ENCODE measurements around the gene GRAMD1B.
"Not testable (repeated sequence)": the region's sequence is repeated elsewhere in the genome, so short reads cannot be mapped to it uniquely, and the experiment has no call there.

The GRAMD1B gene

GRCh38 chr11:123544631-123545375 lies 114.7 kb downstream of the GRAMD1B start:
- no peak for DNase-seq

- no peak for DNase-seq
Measured at GRCh38 chr11:123545726-123546270, 115.7 kb downstream of the GRAMD1B start.

- DNase-seq: no peak
Measured at GRCh38 chr11:123546515-123546914, 116.4 kb downstream of the GRAMD1B start.

- DNase-seq: no peak
Measured at GRCh38 chr11:123547180-123547579, 117.1 kb downstream of the GRAMD1B start.

DNA sequence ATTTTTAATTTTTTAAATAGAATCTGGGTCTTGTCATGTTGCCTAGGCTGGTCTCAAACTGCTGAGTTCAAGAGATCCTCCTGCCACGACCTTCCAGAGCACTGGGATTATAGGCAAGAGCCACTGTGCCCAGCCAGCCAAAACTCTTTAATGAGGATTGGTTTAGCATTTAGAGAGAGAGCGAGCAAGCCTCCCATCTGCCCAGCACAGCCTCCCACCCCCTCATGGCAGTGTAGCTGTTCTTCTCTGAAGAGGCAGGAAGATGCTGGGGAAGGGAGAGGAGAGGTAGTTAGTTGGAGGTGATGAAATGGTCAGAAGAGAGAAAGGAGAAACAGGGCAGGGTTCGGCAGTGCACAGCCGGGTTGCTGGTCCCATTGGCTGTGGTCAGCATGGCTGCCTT lies 118.7 kb downstream of the GRAMD1B start:
- no peak for DNase-seq

- no peak for DNase-seq
Measured at GRCh38 chr11:123549926-123550917, 120.2 kb downstream of the GRAMD1B start.

DNA sequence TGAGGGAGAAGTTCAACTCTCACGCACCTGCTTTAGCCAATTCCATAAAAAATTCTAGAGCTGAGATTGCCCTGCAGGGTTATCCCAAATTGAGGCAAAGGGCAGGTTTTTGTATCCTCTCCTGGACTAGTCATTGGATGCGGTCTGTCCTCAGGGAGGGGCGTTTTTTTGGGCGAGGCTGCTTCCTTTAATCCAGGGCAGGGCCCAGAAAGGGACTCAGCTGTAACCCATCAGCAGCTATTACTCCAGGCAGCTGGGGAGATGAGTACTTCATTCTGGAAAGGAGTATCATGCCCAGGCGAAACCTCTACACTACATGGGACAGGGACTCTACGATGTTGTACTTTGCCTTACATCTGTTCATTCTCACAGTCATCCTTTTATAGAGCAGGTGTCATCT lies 121.0 kb downstream of the GRAMD1B start:
- DNase-seq: no peak

- DNase-seq: no peak
Measured at GRCh38 chr11:123556633-123557032, 126.6 kb downstream of the GRAMD1B start.

- no peak for DNase-seq
Measured at GRCh38 chr11:123558536-123559315, 128.7 kb downstream of the GRAMD1B start.

DNA sequence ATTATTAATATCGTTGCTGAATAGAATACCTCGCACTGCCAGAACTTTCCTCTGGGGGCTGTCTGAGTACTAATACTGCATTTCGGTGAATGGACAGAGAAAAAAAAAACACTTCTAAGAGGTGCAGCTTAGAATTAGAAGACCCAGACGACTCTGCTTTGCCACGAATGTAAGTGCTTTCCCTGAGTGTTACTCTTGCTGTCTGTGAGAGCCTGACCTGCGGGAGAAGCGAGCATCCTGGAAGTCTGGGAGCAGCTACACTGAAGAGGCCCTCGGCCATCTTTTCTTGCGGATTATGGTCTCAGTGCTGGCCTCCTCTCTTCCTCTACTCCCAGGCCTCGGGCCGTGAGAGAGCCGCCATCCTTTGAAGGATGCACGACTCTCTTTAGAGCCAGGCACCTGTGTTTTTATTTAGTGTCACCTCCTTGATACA lies 129.5 kb downstream of the GRAMD1B start:
- no peak for DNase-seq

DNA sequence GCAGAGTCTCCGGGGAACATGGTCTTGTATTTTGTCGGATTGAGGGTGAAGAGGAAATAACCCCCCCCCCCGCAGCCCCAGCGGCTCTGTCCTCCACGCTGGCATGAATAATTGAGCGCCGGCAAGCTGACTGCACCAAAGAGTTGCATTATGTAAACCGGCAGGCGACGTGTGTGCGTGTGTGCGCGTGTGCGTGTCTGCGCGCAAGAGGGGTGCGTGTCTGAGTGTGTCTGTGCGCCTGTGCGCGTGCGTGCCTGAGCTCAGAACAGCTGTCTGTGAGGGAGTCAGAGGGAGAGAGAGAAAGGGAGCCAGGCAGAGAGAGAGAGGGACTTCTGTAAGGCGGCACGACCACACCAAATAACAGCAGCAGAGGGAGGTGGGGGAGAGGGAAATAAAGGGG lies 129.9 kb downstream of the GRAMD1B start:
- no peak for DNase-seq

GRCh38 chr11:123561431-123561800 lies 131.3 kb downstream of the GRAMD1B start:
- DNase-seq: no peak

DNA sequence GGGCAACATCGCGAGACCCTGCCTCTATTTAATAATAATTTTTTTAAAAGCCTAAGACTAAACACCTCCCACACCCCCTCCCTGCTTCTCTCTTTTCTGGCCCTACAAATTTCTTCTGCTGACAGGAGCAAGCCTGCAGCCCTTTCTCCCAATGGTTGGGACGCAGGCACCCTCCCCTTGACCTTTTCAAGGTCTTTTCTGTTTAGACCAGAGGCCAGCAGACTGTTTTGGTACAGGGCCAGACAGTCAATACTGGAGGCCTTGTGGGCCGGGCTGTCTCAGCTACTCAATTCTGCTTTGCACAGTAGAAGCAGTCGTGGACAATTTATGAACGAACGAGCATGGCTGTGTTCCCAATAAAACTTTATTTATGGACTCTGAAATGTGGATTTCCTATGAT lies 132.1 kb downstream of the GRAMD1B start:
- no peak for DNase-seq

DNA sequence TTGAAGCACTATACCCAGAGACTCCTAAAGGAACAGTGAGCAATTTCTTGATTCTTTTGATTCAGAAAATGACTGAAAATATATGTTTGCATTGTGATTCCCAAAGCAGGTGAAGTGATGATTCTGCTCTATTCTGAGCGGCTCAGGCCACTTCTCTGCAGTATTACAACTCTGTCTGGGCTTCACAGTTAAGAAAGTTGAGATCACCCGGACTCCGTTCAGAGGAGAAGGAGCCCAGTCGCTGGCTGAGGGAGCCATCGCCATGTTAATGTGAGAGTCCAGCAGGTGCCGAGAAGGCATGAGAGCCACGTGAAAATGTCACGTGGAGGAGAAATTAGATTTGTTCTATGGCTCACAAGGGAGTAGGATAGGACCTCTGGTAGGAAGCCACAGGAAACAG lies 132.8 kb downstream of the GRAMD1B start:
- no peak for DNase-seq

GRCh38 chr11:123564221-123564620 lies 134.2 kb downstream of the GRAMD1B start:
- DNase-seq: no peak

- DNase-seq: no peak
Measured at GRCh38 chr11:123566852-123567251, 136.8 kb downstream of the GRAMD1B start.

- no peak for DNase-seq
Measured at GRCh38 chr11:123567466-123567865, 137.4 kb downstream of the GRAMD1B start.

- no peak for DNase-seq
Measured at GRCh38 chr11:123568367-123568870, 138.3 kb downstream of the GRAMD1B start.

- DNase-seq: no peak
Measured at GRCh38 chr11:123569393-123569792, 139.3 kb downstream of the GRAMD1B start.

DNA sequence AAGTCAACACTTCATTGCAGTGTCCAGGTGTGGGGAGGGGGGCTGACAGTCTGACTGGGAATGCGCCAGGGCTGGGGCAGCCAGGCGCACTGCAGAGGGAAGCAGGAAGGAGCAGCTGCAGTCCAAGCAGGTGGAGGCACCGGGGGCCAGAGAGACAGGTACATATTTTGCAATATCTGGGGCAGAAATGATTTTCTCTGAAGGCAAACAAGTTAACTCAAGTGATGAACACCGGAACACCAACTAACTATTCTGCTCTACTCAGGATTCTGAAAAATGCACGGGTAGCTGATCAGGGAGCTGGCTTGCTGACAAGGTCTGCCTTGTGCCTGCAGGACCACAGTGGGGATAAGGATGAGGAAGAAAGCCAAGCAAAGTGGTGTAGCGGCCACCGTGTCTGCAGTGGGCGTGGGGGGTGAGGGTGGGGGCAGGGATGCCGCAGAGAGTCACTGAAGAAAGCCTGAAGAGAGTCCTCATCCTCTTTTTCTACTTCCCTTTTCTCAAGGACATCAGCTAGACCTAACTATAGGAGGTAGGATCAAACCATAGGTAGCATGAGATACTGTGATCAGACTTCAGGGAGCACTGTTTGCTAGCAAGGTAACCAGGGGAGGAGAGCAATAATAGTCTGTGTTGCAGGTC lies 141.0 kb downstream of the GRAMD1B start:
- no peak for DNase-seq

GRCh38 chr11:123572791-123573190 lies 142.7 kb downstream of the GRAMD1B start:
- DNase-seq: not testable (repeated sequence)

DNA sequence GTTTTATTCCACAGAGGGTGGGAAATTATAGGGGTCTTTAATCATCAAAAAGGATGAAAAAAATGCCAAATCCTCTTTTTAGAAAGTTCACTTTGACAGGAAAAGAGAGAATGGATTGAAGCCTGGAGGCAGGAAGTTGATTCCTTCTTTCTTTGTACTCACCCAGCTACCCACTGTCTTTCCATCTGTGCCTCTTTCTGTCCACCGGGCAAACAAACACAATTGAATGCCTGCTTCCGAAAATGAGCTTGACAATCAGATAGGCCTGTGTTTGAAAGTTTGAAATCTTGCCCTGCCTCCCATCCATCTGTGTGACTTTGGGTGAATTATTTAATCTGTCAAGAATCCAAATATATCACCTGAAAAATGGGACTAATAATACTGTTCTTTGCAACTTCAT lies 143.2 kb downstream of the GRAMD1B start:
- DNase-seq: no peak
